PFSK-1 (cell line): Measurements from ENCODE around the gene PCSK5.

Source experiments
- FOXP2 ChIP-seq: optimal IDR thresholded peaks from 2 replicates; pipeline ENCODE3; 2011; ENCODE audit warnings: borderline replicate concordance, control low read depth, inconsistent platforms; ENCODE audit not compliant: insufficient read depth; ENCODE audit errors: extremely low read length, extremely low read depth
- POLR2AphosphoS5 ChIP-seq: IDR thresholded peaks from 2 replicates; pipeline ENCODE4 v1.6.1; 2012; ENCODE audit warnings: low read depth, mild to moderate bottlenecking, control low read depth, low read length, moderate library complexity
- TAF1 ChIP-seq: IDR thresholded peaks from 2 replicates; pipeline ENCODE4 v1.6.1; 2012; ENCODE audit warnings: low read length, control low read depth, borderline replicate concordance; ENCODE audit not compliant: insufficient read depth

GRCh38 chr9:76373173-76373783, 482.8 kb downstream of the PCSK5 start:
- TF ChIP-seq POLR2AphosphoS5, result no peak
- no peak for TF ChIP-seq TAF1
- TF ChIP-seq FOXP2, result no peak
